Islet of Langerhans (tissue), 1 donor: ENCODE results near the gene FILIP1.
A peak's percentile ranks its signal among the peaks of the same experiment; 100 is the strongest.

Experiments
- FAIRE-seq: peaks from one replicate; lab custom pipeline; 2011; peaks lifted over from hg19 to GRCh38; lab: Jason Lieb, UNC

Gene FILIP1

DNA sequence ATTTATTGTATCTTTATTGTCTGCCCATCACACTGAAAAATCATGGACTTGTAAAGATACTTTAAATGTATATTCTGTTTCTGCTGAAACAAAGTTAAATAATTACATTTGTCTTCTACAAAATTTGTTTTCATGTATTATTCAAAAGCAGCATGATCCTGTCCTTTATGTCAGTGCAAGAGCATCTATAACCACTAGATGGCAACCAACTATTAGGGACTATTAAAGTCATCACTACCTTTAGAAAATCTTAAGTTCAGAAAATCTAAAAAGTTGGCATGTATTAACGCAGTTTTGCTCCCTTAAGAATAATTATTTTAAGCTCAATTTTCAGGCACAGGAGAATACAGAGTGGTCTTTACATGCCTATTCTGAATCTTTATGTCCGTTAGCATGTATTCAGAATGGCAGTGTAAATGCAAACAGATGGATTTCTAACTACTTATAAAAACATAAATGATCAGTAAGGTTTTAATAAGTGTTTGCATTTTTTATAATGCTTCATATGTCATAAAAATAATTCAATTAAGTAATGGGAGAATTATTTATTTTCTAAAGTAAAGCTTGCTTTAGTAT is 226.8 kb downstream of the FILIP1 start:
- peak; percentile 100 for FAIRE-seq

DNA sequence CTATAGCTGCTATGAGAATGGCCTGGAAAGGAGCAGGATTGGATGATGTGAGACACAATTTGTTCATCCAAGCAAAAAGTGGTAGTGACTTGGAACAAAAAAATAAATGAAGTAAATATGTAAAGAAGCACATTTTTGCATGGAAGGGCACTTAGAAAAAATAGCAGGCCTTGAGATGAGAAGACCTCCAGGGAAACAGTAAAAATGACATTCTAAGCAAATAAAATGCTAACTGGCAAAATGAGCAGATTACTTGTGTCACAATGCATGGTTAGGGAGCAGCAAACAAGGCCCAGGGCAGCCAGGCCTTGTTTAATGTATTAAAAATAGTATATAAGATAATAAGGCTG is 230.2 kb downstream of the FILIP1 start:
- FAIRE-seq, result no peak

DNA sequence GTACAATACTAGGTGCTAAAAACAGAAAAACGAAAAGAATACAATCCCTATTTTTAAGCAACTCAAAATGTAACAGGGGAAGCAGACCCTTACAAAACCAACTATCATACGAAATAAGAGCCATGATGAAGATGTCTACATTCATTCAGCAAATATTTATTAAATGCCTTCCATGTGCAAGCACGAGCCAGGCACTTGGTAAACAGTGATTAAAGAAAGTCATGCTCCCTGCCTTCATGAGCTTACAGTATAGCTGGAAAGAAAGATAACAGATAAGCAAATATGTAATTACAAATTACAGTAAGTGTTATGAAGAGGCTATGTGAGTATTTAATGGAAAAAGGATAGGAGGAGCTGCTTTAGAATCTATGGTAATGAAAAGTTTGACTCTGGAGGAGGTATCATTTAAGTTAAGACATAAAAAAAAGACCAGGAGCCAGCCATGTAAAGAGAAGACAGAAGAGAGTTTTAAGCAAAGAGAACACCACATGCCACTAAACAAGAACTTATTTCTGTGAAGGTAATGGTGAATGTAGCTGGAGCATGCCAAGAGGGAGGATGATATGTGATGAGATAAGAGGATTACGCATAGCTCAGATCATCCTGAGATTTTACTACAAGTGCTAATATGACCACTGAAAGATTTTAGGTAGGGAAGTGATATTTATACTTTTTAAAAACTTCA is 230.7 kb downstream of the FILIP1 start:
- no peak for FAIRE-seq

DNA sequence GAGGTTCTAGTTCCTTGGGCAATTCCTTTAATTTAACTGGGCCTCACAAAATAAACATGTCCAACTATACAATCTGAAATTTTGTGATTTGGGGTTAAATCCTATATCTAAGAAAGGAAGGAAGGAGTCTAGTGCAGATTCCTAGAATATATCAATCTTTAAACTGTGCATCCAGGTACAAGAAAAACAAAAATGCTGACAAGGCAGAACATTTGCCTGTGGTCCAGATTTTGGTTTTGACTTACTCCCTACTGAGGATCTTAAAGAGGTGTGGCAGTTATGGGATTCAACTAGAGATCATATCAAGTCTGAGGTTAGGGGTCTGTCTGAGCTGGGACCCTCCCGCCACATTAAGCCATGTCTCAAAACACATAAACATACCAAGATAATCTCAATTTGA is 232.3 kb downstream of the FILIP1 start:
- FAIRE-seq, result no peak

DNA sequence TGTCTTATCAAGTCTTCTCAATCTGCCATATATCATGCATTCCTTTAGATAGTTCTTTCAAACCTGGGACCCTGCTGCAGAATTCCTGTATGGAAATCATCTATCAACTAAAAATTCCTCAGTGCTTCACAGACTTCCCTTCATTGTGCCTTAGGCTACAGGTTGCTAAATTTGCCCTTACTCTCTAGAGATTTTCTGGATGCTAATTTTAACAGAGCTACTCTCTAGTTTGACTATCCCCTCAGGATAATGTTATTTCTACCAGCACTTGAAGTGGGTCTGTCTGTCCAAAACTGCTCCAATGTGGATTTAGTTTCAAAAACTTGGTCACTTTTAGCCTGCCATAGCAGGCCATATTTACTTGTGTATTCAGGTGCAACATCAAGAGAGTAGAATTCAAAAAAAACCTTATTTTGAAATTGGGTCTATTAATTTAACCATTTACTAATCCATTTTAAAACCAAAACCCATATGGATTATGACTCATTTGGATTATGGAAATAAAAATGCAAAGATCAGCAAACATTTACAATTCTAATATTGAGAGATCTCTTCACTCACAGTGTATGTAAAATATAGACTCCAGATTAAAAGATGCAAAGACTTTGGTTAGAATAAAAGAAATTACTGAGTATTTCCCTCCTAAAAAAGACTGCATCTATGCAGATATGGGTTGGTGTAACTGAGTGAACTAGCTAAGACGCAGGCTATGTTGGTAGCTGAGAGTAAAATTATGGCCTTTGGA is 236.1 kb downstream of the FILIP1 start:
- FAIRE-seq, result no peak

DNA sequence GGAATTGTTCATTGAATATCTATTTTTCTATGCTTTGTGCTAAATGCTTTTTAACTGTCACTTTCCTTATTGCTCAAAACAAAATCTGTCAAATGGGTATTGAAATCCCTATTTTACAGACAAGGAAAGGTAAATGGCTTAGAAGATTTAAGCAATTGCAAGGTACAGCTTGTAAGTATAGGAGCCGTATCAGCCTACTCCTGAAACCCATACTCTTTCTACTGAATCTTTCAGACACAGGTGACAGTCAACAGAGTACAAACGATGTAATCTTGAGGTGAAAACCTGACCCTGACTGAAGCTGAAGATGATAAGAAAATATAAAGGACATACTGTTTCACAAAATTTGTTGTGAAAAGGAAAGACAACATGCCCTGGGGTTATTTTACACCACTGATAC is 243.0 kb downstream of the FILIP1 start:
- FAIRE-seq, result no peak

DNA sequence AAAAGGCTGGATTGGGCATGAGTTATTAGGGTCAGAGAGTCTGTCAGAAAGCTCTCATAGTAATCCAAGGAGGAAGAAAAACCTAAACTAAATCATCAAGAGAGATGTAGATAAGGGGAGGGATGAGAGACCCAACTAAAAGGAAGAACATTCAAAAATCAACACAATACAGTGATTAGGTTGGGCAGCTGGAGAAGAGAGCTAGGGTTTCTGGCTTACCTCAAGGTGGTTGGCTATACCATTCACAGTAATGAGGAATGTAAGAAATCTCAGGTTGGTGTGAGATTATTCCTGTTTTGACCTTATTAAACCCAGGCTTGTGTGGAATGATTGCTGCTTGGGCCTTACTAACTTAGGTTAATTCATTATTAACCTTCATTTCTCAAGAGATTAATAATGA is 243.8 kb downstream of the FILIP1 start:
- no peak for FAIRE-seq

DNA sequence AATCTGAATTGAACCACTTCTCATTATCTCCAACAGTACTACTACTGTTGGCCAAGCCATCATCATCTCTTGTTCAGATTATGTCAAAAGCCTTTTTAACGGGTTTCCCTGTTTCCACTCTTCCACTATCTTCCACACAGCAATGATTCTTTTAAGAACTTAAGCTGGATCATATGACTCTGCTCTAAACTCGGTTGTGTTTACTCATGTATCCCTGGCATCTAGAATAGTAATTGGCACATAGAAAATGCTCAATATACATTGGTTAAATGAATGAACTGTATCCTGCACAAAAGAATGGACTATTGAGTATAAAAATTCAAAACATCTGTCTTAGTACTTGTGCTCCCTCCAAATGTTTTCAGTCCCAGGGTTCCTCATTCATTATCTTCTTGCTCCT is 247.2 kb downstream of the FILIP1 start:
- FAIRE-seq, result no peak

DNA sequence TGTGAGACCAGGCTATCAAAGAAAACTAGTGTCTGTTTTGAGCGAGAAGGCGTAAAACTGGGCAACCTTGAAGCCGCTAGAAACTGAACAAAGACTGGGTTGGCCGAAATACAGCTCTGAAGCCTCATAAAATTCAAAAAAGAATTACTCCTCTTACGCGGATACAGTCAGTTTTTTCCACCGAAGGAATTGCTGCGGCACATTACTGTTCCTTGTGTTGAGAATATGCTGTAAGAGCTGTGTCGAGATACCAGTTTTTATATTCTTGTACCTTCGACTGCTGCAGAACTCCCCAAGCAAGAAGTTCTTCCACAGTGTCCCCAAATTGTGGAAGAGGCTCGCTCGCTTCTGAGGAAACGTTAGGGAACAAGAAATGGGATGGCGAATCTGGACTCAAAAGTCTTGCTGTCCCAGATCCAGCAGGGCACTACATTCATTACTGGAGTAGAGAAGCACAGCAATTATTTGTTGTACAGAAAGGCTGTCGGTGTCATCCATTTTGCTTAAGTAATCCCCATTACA is 249.5 kb downstream of the FILIP1 start:
- no peak for FAIRE-seq

DNA sequence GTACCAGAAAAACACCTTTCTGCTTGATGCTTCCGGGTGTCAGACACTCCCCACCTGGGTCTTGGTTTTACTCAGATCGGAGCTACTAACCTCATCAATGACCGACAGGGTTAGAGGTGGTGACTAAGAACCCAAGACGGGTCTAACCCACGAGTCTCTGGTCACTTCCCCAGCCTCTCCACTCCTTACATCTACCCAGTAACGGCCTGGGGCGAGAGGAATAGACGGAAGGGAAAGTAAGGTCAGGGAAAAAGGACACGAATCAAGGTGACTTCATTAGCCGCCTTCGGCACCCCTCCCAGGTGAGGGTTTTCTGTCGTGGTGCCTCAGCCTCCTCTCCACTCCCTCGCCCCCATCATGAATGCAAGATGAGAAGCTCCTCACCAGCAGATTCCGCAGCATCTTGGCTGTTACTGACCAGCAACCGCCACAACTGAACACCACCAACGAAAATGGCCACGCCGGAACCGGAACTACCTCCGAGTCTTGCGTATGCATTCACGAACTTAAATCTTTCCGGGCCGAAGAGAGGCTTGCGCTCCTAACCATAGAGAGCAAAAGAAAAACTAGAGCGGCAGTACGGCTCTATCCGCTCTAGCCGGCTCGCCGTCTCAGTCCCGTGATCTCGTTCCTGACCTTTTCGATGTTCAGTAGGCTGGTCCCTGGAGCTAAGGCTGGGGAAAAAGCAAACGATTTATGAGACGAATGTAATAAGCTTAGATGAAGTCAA is 250.1 kb downstream of the FILIP1 start, which contains the start of gene COX7A2:
COX7A2 (minus strand) TSS at position 469 of the 730 bp plus-strand sequence; CDS start at position 402, 67 bp downstream.
- FAIRE-seq, result peak; percentile 97
